Transverse colon (tissue), 3 donors: Measurements from ENCODE around the gene ZBP1.

Source experiments
- POLR2A ChIP-seq: fragments of 450-650 bp; IDR thresholded peaks from one replicate; pipeline ENCODE4 v1.6.1; 2016; ENCODE audit warnings: antibody characterized with exemption, mild to moderate bottlenecking, moderate library complexity
- TF ChIP-seq, protein P1 (sequence below), 5 experiments: fragments of 200-600 bp in 3 of 5; fragments of 450-650 bp in 2 of 5; sonication (generic) in 3 of 5; IDR thresholded peaks; 1 replicate in 2 of 5; 2 replicates in 3 of 5; pipeline ENCODE4 v1.5.1; 2016 to 2017; ENCODE audit warnings: antibody characterized with exemption in 5 of 5, inconsistent platforms in 3 of 5, mild to moderate bottlenecking in 2 of 5, moderate library complexity in 1 of 5

DNA sequence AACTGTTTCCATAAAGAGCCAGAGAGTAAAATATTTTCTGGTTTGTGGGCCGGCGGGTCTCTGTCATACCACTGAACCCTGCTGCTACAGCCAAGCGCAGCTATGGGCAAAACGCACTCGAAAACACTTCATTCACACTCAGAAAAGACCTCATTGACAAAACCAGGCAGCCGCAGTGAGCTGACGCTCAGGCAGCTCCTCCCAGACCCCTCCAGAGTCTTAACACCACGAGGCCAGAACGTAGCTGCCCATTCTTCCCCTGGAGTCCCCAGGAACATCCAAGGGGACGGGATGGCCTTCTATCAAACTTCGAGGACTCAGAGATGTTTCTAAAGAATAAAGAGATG is 35.6 kb upstream of the ZBP1 start:
- TF ChIP-seq, protein P1, sequence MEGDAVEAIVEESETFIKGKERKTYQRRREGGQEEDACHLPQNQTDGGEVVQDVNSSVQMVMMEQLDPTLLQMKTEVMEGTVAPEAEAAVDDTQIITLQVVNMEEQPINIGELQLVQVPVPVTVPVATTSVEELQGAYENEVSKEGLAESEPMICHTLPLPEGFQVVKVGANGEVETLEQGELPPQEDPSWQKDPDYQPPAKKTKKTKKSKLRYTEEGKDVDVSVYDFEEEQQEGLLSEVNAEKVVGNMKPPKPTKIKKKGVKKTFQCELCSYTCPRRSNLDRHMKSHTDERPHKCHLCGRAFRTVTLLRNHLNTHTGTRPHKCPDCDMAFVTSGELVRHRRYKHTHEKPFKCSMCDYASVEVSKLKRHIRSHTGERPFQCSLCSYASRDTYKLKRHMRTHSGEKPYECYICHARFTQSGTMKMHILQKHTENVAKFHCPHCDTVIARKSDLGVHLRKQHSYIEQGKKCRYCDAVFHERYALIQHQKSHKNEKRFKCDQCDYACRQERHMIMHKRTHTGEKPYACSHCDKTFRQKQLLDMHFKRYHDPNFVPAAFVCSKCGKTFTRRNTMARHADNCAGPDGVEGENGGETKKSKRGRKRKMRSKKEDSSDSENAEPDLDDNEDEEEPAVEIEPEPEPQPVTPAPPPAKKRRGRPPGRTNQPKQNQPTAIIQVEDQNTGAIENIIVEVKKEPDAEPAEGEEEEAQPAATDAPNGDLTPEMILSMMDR (IDR thresholded peaks at IDR 0.05) = no peak
- no peak for TF ChIP-seq POLR2A
